A673 (cell line): ENCODE measurements around the gene TMEM132C. TPM values are rescaled to one million over a fixed set of nuclear protein-coding genes. Genes with fewer than 3 reads are reported as not detected.

Experiments used
- BruUV-seq: library from RNA; stranded (reverse); fragments of 400-500 nt; replicated peaks from 2 replicates; lab custom pipeline; 2021; lab: Mats Ljungman, UMichigan
- CTCF ChIA-PET: fragments of 300-600 bp; sonication (Branson Sonifier 250); formaldehyde crosslinking; loops from one replicate; lab custom pipeline; 2022; ENCODE audit warnings: antibody characterized with exemption; lab: Charles Lee
- POLR2A ChIA-PET: fragments of 300-600 bp; sonication (Branson Sonifier 250); formaldehyde crosslinking; loops from one replicate; lab custom pipeline; 2022; ENCODE audit warnings: antibody characterized with exemption; ENCODE audit not compliant: low non-redundant PET; lab: Charles Lee
- DNase-seq: peaks from one replicate; pipeline ENCODE4 v3.0.0-alpha.2; 2015; ENCODE audit warnings: low spot score
- H3K27ac ChIP-seq: fragments of 200-600 bp; sonication (generic); 2 replicates; pipeline ENCODE4 v1.5.1; 2016; ENCODE audit warnings: mixed run types, low read depth, mild to moderate bottlenecking, mixed read lengths, antibody characterized with exemption, low read length; ENCODE audit not compliant: poor library complexity, severe bottlenecking
- H3K27me3 ChIP-seq: fragments of 200-600 bp; sonication (generic); replicated peaks from 2 replicates; pipeline ENCODE4 v1.6.1; 2017; ENCODE audit warnings: mixed run types, low read depth, mild to moderate bottlenecking, mixed read lengths, antibody characterized with exemption, low read length; ENCODE audit not compliant: insufficient read depth, poor library complexity
- H3K36me3 ChIP-seq: fragments of 200-600 bp; sonication (generic); 2 replicates; pipeline ENCODE4 v1.6.1; 2016; ENCODE audit warnings: mixed run types, mild to moderate bottlenecking, mixed read lengths, antibody characterized with exemption, low read length; ENCODE audit not compliant: insufficient read depth, poor library complexity, severe bottlenecking
- H3K4me1 ChIP-seq: fragments of 200-600 bp; sonication (generic); 2 replicates; pipeline ENCODE4 v1.6.1; 2017; ENCODE audit warnings: mixed run types, mild to moderate bottlenecking, mixed read lengths, antibody characterized with exemption, low read length; ENCODE audit not compliant: insufficient read depth, poor library complexity, severe bottlenecking
- H3K4me3 ChIP-seq: fragments of 200-600 bp; sonication (generic); 2 replicates; pipeline ENCODE4 v1.5.1; 2016; ENCODE audit warnings: low read depth, mixed run types, mild to moderate bottlenecking, mixed read lengths, low read length; ENCODE audit not compliant: poor library complexity, severe bottlenecking
- H3K9me3 ChIP-seq: fragments of 200-600 bp; sonication (generic); 2 replicates; pipeline ENCODE4 v1.6.1; 2016; ENCODE audit warnings: mixed run types, low read depth, mild to moderate bottlenecking, mixed read lengths, antibody characterized with exemption, low read length; ENCODE audit not compliant: poor library complexity, severe bottlenecking
- EZH2 ChIP-seq: fragments of 200-600 bp; sonication (generic); IDR thresholded peaks from 2 replicates; pipeline ENCODE4 v1.6.1; 2017; ENCODE audit warnings: borderline replicate concordance, low read depth, mild to moderate bottlenecking, mixed read lengths, antibody characterized with exemption, low read length; ENCODE audit not compliant: poor library complexity, severe bottlenecking
- intact Hi-C: fragments of 100-400 bp; cut with micrococcal nuclease; formaldehyde crosslinking; loops from one replicate; pipeline ENCODE4 v1.10.0; 2022; ENCODE audit not compliant: unreplicated experiment
- total RNA-seq: library from RNA; stranded (reverse); gene quantifications from 2 replicates; pipeline ENCODE4 v1.2.3, GENCODE V29; 2021
- TF ChIP-seq, protein P1 (sequence below): fragments of 300-800, 200-600 bp; sonication (generic); conservative IDR thresholded peaks from 2 replicates; pipeline ENCODE4 v1.5.1; 2017; ENCODE audit warnings: low read depth, mild to moderate bottlenecking, antibody characterized with exemption, low read length, moderate library complexity, mixed read lengths

The TMEM132C gene
- total RNA-seq, 1 experiment from 2014 or later = not detected

DNA sequence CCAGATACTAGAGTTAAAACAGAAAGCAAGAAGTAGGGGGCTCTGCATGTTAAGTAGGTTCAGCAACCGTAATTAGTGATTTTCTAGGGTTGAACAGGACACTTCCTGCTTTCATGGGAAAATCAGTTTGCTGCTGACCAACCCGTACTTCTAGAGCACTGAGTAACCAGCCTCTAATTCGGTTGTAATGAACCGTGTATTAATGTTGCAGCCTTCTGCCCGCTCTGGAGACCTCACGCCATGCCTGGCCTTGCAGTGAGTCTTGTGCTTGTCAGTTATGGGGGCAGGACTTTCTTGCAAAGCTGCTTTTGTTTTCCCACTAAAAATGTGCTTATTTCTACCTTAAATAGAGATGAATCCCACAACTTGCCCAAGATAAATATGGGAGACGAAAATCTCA lies 89.6 kb downstream of the TMEM132C start:
- H3K27me3 ChIP-seq = peaks cover 12% of the 10 kb centered on the region
- TF ChIP-seq, protein P1, sequence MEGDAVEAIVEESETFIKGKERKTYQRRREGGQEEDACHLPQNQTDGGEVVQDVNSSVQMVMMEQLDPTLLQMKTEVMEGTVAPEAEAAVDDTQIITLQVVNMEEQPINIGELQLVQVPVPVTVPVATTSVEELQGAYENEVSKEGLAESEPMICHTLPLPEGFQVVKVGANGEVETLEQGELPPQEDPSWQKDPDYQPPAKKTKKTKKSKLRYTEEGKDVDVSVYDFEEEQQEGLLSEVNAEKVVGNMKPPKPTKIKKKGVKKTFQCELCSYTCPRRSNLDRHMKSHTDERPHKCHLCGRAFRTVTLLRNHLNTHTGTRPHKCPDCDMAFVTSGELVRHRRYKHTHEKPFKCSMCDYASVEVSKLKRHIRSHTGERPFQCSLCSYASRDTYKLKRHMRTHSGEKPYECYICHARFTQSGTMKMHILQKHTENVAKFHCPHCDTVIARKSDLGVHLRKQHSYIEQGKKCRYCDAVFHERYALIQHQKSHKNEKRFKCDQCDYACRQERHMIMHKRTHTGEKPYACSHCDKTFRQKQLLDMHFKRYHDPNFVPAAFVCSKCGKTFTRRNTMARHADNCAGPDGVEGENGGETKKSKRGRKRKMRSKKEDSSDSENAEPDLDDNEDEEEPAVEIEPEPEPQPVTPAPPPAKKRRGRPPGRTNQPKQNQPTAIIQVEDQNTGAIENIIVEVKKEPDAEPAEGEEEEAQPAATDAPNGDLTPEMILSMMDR = no peak
- no peak for TF ChIP-seq EZH2
- no peaks in the 10 kb centered on the region for H3K36me3 ChIP-seq
- no TSS peak for BruUV-seq
- no peaks in the 10 kb centered on the region for H3K4me1 ChIP-seq
- CTCF ChIA-PET = no interaction called here
- no peak overlapping the region for H3K27ac ChIP-seq
- H3K4me3 ChIP-seq = no peak overlapping the region
- no peak for DNase-seq
- intact Hi-C loops = no loop called here
- no peaks in the 10 kb centered on the region for H3K9me3 ChIP-seq
- POLR2A ChIA-PET = no interaction called here

DNA sequence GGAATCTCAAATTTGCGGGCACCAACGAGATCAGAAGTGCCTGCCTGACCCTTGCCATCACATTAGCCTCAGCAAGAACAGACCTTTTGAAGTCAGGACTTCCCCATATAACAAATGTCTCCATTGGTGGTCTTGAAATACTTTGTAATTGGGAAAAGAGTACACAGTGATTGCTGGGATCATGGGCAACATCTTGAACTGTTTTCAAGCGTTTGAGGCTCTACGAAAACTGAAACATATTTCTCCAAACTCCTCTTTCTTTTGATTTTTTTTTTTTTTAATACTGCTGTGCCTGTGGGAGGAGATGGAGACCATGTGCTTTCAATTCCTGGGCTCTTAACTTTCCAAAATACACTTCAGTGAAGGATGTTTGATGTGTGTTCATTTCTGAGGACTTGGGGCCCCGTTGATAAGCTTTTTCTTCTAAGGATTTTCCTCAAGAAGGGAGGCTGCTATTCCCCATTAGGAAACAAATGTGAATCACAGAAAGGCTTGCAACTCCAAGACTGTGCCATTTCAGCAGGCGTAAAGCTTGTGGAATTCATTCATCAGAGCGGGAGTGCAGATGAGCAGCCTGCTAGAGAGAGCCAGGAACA lies 94.5 kb downstream of the TMEM132C start:
- Histone ChIP-seq H3K27ac (no peak overlapping the region), H3K4me1 (no peaks in the 10 kb centered on the region), H3K36me3 (no peaks in the 10 kb centered on the region), H3K4me3 (no peak overlapping the region), H3K27me3 (peaks cover 21% of the 10 kb centered on the region), H3K9me3 (no peaks in the 10 kb centered on the region)
- no peak for TF ChIP-seq EZH2
- TF ChIP-seq, protein P1 = no peak
- intact Hi-C loops = no loop called here
- CTCF ChIA-PET = no interaction called here
- POLR2A ChIA-PET = no interaction called here
- no TSS peak for BruUV-seq
- DNase-seq = no peak

DNA sequence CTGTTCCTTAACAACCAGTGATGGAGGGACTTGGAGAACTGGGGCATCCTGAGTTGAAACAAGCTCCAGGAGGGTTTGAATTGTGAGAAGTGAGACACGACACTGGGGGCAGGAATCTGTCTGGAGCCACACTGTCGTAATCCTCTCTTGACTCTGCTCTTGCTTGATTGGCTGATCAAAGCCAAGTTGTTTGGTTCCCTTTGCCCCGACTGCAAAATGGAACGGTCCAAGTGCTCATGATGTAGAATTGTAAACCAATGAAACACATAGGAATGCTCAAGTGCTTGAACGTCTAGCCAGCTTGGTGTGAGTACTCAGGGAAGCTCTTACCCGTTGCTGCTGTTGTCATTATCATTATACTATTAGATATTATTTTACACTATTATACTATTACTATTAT lies 98.1 kb downstream of the TMEM132C start:
- BruUV-seq = no TSS peak
- H3K27me3 ChIP-seq = peaks cover 21% of the 10 kb centered on the region
- no peak for DNase-seq
- H3K27ac ChIP-seq = no peak overlapping the region
- H3K4me3 ChIP-seq = no peak overlapping the region
- POLR2A ChIA-PET = no interaction called here
- CTCF ChIA-PET = no interaction called here
- H3K36me3 ChIP-seq = no peaks in the 10 kb centered on the region
- no peak for TF ChIP-seq EZH2
- TF ChIP-seq, protein P1 = no peak
- H3K9me3 ChIP-seq = no peaks in the 10 kb centered on the region
- intact Hi-C loops = no loop called here
- no peaks in the 10 kb centered on the region for H3K4me1 ChIP-seq
